ENCODE measurements around the gene KSR2.
A peak's percentile ranks its signal among the peaks of the same experiment; 100 is the strongest.

DNA sequence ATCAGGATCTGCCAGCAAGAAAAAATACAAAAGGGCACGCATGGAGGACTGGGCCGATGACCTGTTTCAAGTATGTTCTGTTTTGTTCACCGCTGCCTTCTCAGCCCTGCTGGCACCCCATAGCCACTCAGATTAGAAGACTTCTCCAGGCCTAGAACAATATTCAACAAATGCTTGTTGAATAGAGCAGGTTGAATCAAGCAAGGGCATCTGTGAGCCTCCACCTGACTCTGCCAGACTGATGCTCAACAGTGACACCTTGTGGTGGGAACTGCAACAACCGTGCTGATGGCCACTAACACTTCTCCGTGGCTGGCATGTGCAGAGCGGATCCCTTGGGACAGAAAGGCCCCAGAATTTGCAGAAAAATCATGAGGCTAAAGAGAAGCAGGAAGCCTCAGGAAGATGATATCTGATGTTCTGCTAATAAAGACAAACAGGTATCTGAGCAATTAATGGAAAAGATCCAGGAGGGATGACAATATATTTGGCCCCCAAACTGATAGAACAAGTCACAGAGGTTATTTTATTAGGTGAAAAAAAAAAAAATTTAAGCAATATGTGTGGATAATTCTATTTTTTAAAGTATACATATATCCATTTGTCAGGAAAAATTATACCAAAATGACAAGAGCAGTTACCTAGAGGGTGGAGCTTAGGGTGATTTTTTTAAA, 114.3 kb downstream of the KSR2 start:
- no peak for TF ChIP-seq POLR2A (IDR thresholded peaks at IDR 0.05; ENCODE audit: low read depth, low read length)
- TF ChIP-seq, protein P1, sequence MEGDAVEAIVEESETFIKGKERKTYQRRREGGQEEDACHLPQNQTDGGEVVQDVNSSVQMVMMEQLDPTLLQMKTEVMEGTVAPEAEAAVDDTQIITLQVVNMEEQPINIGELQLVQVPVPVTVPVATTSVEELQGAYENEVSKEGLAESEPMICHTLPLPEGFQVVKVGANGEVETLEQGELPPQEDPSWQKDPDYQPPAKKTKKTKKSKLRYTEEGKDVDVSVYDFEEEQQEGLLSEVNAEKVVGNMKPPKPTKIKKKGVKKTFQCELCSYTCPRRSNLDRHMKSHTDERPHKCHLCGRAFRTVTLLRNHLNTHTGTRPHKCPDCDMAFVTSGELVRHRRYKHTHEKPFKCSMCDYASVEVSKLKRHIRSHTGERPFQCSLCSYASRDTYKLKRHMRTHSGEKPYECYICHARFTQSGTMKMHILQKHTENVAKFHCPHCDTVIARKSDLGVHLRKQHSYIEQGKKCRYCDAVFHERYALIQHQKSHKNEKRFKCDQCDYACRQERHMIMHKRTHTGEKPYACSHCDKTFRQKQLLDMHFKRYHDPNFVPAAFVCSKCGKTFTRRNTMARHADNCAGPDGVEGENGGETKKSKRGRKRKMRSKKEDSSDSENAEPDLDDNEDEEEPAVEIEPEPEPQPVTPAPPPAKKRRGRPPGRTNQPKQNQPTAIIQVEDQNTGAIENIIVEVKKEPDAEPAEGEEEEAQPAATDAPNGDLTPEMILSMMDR (conservative IDR thresholded peaks at IDR 0.05; ENCODE audit: low read depth, low read length), result peak; percentile 44
- TF ChIP-seq MXI1 (IDR thresholded peaks at IDR 0.05; ENCODE audit: borderline replicate concordance, low read depth, low read length), result no peak
- no peak for TF ChIP-seq MAZ (IDR thresholded peaks at IDR 0.05; ENCODE audit: borderline replicate concordance, low read depth, low read length)
- TF ChIP-seq, protein P2, sequence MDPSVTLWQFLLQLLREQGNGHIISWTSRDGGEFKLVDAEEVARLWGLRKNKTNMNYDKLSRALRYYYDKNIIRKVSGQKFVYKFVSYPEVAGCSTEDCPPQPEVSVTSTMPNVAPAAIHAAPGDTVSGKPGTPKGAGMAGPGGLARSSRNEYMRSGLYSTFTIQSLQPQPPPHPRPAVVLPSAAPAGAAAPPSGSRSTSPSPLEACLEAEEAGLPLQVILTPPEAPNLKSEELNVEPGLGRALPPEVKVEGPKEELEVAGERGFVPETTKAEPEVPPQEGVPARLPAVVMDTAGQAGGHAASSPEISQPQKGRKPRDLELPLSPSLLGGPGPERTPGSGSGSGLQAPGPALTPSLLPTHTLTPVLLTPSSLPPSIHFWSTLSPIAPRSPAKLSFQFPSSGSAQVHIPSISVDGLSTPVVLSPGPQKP (IDR thresholded peaks at IDR 0.05; ENCODE audit: borderline replicate concordance, low read depth, low read length), result no peak
- no peak for TF ChIP-seq RAD21 (IDR thresholded peaks at IDR 0.05; ENCODE audit: low read length)
- no peak for TF ChIP-seq SMC3 (IDR thresholded peaks at IDR 0.05; ENCODE audit: low read depth, low read length)

All from IMR-90 (cell line).